ACC112 (cell line): ENCODE data around the gene PIK3C3.
A peak's percentile ranks its signal among the peaks of the same experiment; 100 is the strongest.

Source experiments
- H2AFZ ChIP-seq: fragments of 200-600 bp; sonication (generic); one replicate; pipeline ENCODE4 v1.6.0; 2017; ENCODE audit warnings: antibody characterized with exemption, low read length; ENCODE audit not compliant: unreplicated experiment
- H3K27ac ChIP-seq: fragments of 200-600 bp; sonication (generic); 2 replicates; pipeline ENCODE4 v1.5.1; 2014; ENCODE audit warnings: low read depth, mild to moderate bottlenecking, antibody characterized with exemption, low read length, moderate library complexity
- H3K27me3 ChIP-seq: fragments of 200-600 bp; sonication (generic); 2 replicates; pipeline ENCODE4 v1.6.1; 2014; ENCODE audit warnings: mild to moderate bottlenecking, antibody characterized with exemption, low read length, moderate library complexity, mixed read lengths; ENCODE audit not compliant: insufficient read depth
- H3K36me3 ChIP-seq: fragments of 200-600 bp; sonication (generic); 2 replicates; pipeline ENCODE4 v1.6.1; 2016; ENCODE audit warnings: mild to moderate bottlenecking, antibody characterized with exemption, low read length, moderate library complexity, mixed read lengths; ENCODE audit not compliant: insufficient read depth
- H3K4me1 ChIP-seq: fragments of 200-600 bp; sonication (generic); one replicate; pipeline ENCODE4 v1.6.1; 2016; ENCODE audit warnings: low read length, mixed read lengths; ENCODE audit not compliant: insufficient read depth, unreplicated experiment, control insufficient read depth
- H3K4me3 ChIP-seq: fragments of 200-600 bp; sonication (generic); 2 replicates; pipeline ENCODE4 v1.5.1; 2014; ENCODE audit warnings: mild to moderate bottlenecking, low read depth, low read length
- H3K79me2 ChIP-seq: fragments of 200-600 bp; sonication (generic); one replicate; pipeline ENCODE4 v1.6.0; 2016; ENCODE audit warnings: low read length; ENCODE audit not compliant: control insufficient read depth, unreplicated experiment, insufficient read depth

The PIK3C3 gene

GRCh38 chr18:42113529-42114191 lies 158.6 kb downstream of the PIK3C3 start:
- Histone ChIP-seq H3K4me1 (peaks cover 9% of the 10 kb centered on the region), H3K27me3 (no peaks in the 10 kb centered on the region), H2AFZ (peak overlapping the region; percentile 99), H3K4me3 (peak overlapping the region; percentile 42; the same call in 1 of the 2 replicates), H3K36me3 (no peaks in the 10 kb centered on the region), H3K27ac (peak overlapping the region; percentile 9; the same call in 1 of the 2 replicates), H3K79me2 (no peaks in the 10 kb centered on the region)

- Histone ChIP-seq H2AFZ (peak overlapping the region; percentile 99), H3K27me3 (no peaks in the 10 kb centered on the region), H3K27ac (peak overlapping the region; percentile 9; the same call in 1 of the 2 replicates)
Observed at GRCh38 chr18:42114310-42114943, 159.4 kb downstream of the PIK3C3 start.

GRCh38 chr18:42126586-42126985 lies 171.6 kb downstream of the PIK3C3 start:
- Histone ChIP-seq H3K27me3 (0 out of 2 replicates have a peak, but pooled peaks cover 3% of the 10 kb centered on the region), H3K36me3 (no peaks in the 10 kb centered on the region), H3K79me2 (no peaks in the 10 kb centered on the region), H3K4me1 (no peaks in the 10 kb centered on the region), H2AFZ (no peak overlapping the region), H3K4me3 (no peak overlapping the region), H3K27ac (no peak overlapping the region)

More at GRCh38 chr18:42114310-42114943, 159.4 kb downstream of the PIK3C3 start:
- Histone ChIP-seq H3K4me1 (peaks cover 9% of the 10 kb centered on the region), H3K36me3 (no peaks in the 10 kb centered on the region), H3K79me2 (no peaks in the 10 kb centered on the region), H3K4me3 (peak overlapping the region; percentile 42; the same call in 1 of the 2 replicates)

- H3K36me3 ChIP-seq, result no peaks in the 10 kb centered on the region
- no peak overlapping the region for H2AFZ ChIP-seq
- no peaks in the 10 kb centered on the region for H3K4me1 ChIP-seq
- H3K79me2 ChIP-seq, result no peaks in the 10 kb centered on the region
- H3K27ac ChIP-seq, result no peak overlapping the region
- no peak overlapping the region for H3K4me3 ChIP-seq
- H3K27me3 ChIP-seq, result peaks cover 23% of the 10 kb centered on the region
Observed at GRCh38 chr18:42131066-42131929, 176.3 kb downstream of the PIK3C3 start.

- no peak overlapping the region for H2AFZ ChIP-seq
- H3K4me1 ChIP-seq, result no peaks in the 10 kb centered on the region
- no peak overlapping the region for H3K4me3 ChIP-seq
- no peaks in the 10 kb centered on the region for H3K79me2 ChIP-seq
- peaks cover 23% of the 10 kb centered on the region for H3K27me3 ChIP-seq
- no peak overlapping the region for H3K27ac ChIP-seq
- no peaks in the 10 kb centered on the region for H3K36me3 ChIP-seq
Observed at GRCh38 chr18:42131930-42132244, 176.9 kb downstream of the PIK3C3 start.
